ENCODE results near the gene LARP4B. TPM values are rescaled to one million over a fixed set of nuclear protein-coding genes. Genes with fewer than 3 reads are reported as not detected.

LARP4B gene
- total RNA-seq, 2 experiments from 2014 or later = 101 to 104 TPM

GRCh38 chr10:953836-954235 is 22.3 kb upstream of the LARP4B start:
- intact Hi-C loops (cut with micrococcal nuclease) = no loop called here
- no peaks in the 10 kb centered on the region for H3K27me3 Mint-ChIP-seq
- H3K4me3 Mint-ChIP-seq = no peak overlapping the region
- H3K9me3 Mint-ChIP-seq = no peaks in the 10 kb centered on the region
- no peak for DNase-seq
- CTCF ChIA-PET = no interaction called here
- H3K4me1 Mint-ChIP-seq (ENCODE audit: low read depth) = no peaks in the 10 kb centered on the region
- no peak for ATAC-seq
- POLR2A ChIA-PET = no interaction called here
- TF ChIP-seq, protein P1, sequence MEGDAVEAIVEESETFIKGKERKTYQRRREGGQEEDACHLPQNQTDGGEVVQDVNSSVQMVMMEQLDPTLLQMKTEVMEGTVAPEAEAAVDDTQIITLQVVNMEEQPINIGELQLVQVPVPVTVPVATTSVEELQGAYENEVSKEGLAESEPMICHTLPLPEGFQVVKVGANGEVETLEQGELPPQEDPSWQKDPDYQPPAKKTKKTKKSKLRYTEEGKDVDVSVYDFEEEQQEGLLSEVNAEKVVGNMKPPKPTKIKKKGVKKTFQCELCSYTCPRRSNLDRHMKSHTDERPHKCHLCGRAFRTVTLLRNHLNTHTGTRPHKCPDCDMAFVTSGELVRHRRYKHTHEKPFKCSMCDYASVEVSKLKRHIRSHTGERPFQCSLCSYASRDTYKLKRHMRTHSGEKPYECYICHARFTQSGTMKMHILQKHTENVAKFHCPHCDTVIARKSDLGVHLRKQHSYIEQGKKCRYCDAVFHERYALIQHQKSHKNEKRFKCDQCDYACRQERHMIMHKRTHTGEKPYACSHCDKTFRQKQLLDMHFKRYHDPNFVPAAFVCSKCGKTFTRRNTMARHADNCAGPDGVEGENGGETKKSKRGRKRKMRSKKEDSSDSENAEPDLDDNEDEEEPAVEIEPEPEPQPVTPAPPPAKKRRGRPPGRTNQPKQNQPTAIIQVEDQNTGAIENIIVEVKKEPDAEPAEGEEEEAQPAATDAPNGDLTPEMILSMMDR (IDR thresholded peaks at IDR 0.05) = no peak
- H3K36me3 Mint-ChIP-seq (ENCODE audit: low read depth) = no peaks in the 10 kb centered on the region
- H3K27ac Mint-ChIP-seq = no peak overlapping the region

DNA sequence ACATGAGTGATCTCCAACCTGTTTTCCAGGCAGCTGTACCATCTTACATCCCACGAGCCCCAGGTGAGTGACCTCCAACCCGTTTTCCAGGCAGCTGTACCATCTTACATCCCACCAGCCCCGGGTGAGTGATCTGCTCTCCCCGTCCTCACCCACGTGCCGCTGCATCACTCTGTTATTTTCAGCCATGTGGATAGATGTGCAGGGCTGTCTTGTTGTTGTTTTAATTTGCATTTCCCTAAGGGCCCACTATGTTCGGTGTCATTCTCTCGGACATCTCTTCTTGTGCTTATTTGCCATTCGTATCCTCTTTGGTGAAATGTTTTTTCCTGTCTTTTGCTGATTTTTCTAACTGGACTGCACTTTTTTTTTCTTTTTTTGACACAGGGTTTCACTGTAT is 17.9 kb upstream of the LARP4B start:
- no peak for ATAC-seq
- POLR2A ChIA-PET = interaction anchor here (0.8 kb wide), 1 partner anchor 55 kb away, joined by 3 read pairs; no protein-coding TSS in a partner anchor

GRCh38 chr10:948347-948746 is 16.8 kb upstream of the LARP4B start:
- H3K36me3 Mint-ChIP-seq (ENCODE audit: low read depth) = no peaks in the 10 kb centered on the region
- ChIA-PET CTCF (no interaction called here), POLR2A (no interaction called here)
- DNase-seq = no peak
- no peaks in the 10 kb centered on the region for H3K27me3 Mint-ChIP-seq
- no peak overlapping the region for H3K27ac Mint-ChIP-seq
- no peak overlapping the region for H3K4me3 Mint-ChIP-seq
- intact Hi-C loops (cut with micrococcal nuclease) = no loop called here
- H3K4me1 Mint-ChIP-seq (ENCODE audit: low read depth) = peaks cover 12% of the 10 kb centered on the region
- H3K9me3 Mint-ChIP-seq = no peaks in the 10 kb centered on the region
- ATAC-seq = no peak
- TF ChIP-seq, protein P1 (IDR thresholded peaks at IDR 0.05) = no peak

More for the DNA sequence above, 17.9 kb upstream of the LARP4B start:
- no peaks in the 10 kb centered on the region for H3K27me3 Mint-ChIP-seq
- intact Hi-C loops (cut with micrococcal nuclease) = no loop called here
- TF ChIP-seq, protein P1 (IDR thresholded peaks at IDR 0.05) = no peak
- no peak overlapping the region for H3K27ac Mint-ChIP-seq
- H3K4me1 Mint-ChIP-seq (ENCODE audit: low read depth) = peaks cover 3% of the 10 kb centered on the region
- CTCF ChIA-PET = interaction anchor here (1.1 kb wide), 1 partner anchor 8 kb away, joined by 3 read pairs; no protein-coding TSS in a partner anchor
- no peak overlapping the region for H3K4me3 Mint-ChIP-seq
- DNase-seq = no peak
- H3K9me3 Mint-ChIP-seq = no peaks in the 10 kb centered on the region
- no peaks in the 10 kb centered on the region for H3K36me3 Mint-ChIP-seq (ENCODE audit: low read depth)

GRCh38 chr10:947881-948280 is 16.4 kb upstream of the LARP4B start:
- POLR2A ChIA-PET = no interaction called here
- H3K27ac Mint-ChIP-seq = no peak overlapping the region
- CTCF ChIA-PET = no interaction called here

DNA sequence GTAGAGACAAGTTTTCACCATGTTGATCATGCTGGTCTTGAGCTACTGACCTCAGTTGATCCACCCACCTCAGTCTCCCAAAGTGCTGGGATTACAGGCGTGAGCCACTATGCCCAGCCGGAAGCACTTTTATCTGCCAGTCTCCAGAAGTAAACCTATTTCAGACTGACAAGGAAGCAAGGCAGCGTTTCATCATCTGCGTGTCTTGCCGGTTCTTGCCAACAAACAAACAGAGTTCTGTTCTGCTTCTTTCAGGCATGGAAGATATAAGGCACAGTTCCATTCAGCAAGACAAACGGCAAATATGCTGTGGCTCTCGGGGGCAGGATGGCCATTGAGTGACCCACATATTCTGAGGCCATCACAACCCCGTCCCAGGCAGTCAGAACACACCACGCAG is 15.5 kb upstream of the LARP4B start:
- intact Hi-C loops (cut with micrococcal nuclease) = no loop called here
- CTCF ChIA-PET = interaction anchor here (0.6 kb wide), 1 partner anchor 9 kb away, joined by 4 read pairs; no protein-coding TSS in a partner anchor
- H3K4me3 Mint-ChIP-seq = no peak overlapping the region

More at GRCh38 chr10:947881-948280, 16.4 kb upstream of the LARP4B start:
- Mint-ChIP-seq H3K36me3 (ENCODE audit: low read depth) (no peaks in the 10 kb centered on the region), H3K4me3 (no peak overlapping the region), H3K9me3 (no peaks in the 10 kb centered on the region), H3K4me1 (ENCODE audit: low read depth) (peaks cover 15% of the 10 kb centered on the region), H3K27me3 (no peaks in the 10 kb centered on the region)
- DNase-seq (no peak), ATAC-seq (no peak)
- TF ChIP-seq, protein P1 (IDR thresholded peaks at IDR 0.05) = no peak
- intact Hi-C loops (cut with micrococcal nuclease) = no loop called here

More for the DNA sequence above, 15.5 kb upstream of the LARP4B start:
- Mint-ChIP-seq H3K27ac (no peak overlapping the region), H3K4me1 (ENCODE audit: low read depth) (peaks cover 21% of the 10 kb centered on the region), H3K27me3 (no peaks in the 10 kb centered on the region), H3K36me3 (ENCODE audit: low read depth) (no peaks in the 10 kb centered on the region), H3K9me3 (no peaks in the 10 kb centered on the region)
- POLR2A ChIA-PET = no interaction called here
- DNase-seq = no peak
- ATAC-seq = no peak
- TF ChIP-seq, protein P1 (IDR thresholded peaks at IDR 0.05) = no peak

Data from activated CD8-positive, alpha-beta T cell treated with anti-CD3 and anti-CD28 coated beads for 36 hours (primary cell).